ENCODE data around the gene IPPK. TPM values are rescaled to one million over a fixed set of nuclear protein-coding genes. Genes with fewer than 3 reads are reported as not detected.

The IPPK gene
- total and polyA plus RNA-seq, 2 donors (not counting 1 experiment from before 2014, with no cell fraction given): 6.8 to 8.7 TPM

GRCh38 chr9:92642564-92642963, 27.4 kb downstream of the IPPK start:
- Mint-ChIP-seq H3K27me3 (no peaks in the 10 kb centered on the region), H3K4me3 (no peak overlapping the region), H3K4me1 (no peaks in the 10 kb centered on the region), H3K27ac (no peak overlapping the region), H3K9me3 (ENCODE audit: insufficient read depth) (peaks cover 13% of the 10 kb centered on the region)
- Histone ChIP-seq H3K79me2 (ENCODE audit: control insufficient read depth, insufficient read depth, low read length) (no peaks in the 10 kb centered on the region), H3K9me3 (ENCODE audit: control extremely low read depth in 1 of 3, control insufficient read depth in 2 of 3, insufficient read depth in 1 of 3, low read length in 2 of 3) (peaks cover 0 to 7% (median 4%) of the 10 kb centered on the region in 3 donors), H3K27me3 (replicated peaks in 1 of 4; ENCODE audit: control extremely low read depth in 1 of 4, control insufficient read depth in 3 of 4, insufficient read depth in 4 of 4, low read length in 3 of 4) (no peaks in the 10 kb centered on the region), H2AFZ (ENCODE audit: insufficient read depth, low read depth, low read length, poor library complexity, severe bottlenecking) (no peak overlapping the region), H3K27ac (ENCODE audit: low read length in 2 of 2) (no peak overlapping the region), H4K20me1 (ENCODE audit: control insufficient read depth, insufficient read depth, low read length, poor library complexity, severe bottlenecking) (no peaks in the 10 kb centered on the region), H3K4me2 (replicated peaks; ENCODE audit: low read depth, low read length, poor library complexity, severe bottlenecking) (no peak overlapping the region), H3K4me3 (ENCODE audit: control extremely low read depth in 1 of 5, extremely low read depth in 1 of 5, insufficient read depth in 1 of 5, low read depth in 2 of 5, low read length in 4 of 5) (no peak overlapping the region), H3K36me3 (replicated peaks in 1 of 2; ENCODE audit: control extremely low read depth in 1 of 2, control insufficient read depth in 1 of 2, extremely low read depth in 1 of 2, insufficient read depth in 2 of 2, low read length in 1 of 2) (peaks cover 0 to 86% of the 10 kb centered on the region in 2 experiments), H3K4me1 (ENCODE audit: control insufficient read depth in 2 of 2, insufficient read depth in 2 of 2, low read length in 2 of 2) (no peaks in the 10 kb centered on the region), H3K9ac (ENCODE audit: low read length) (no peak overlapping the region)
- WGBS (ENCODE audit: insufficient coverage): 98% methylated on average over 5 of the region's 7 CpGs
- intact Hi-C loops (cut with micrococcal nuclease): no loop called here
- POLR2A ChIA-PET: no interaction called here
- ATAC-seq (ENCODE audit: low read depth): no peak
- DNase-seq: no peak
- TF ChIP-seq EZH2 (IDR thresholded peaks at IDR 0.05; ENCODE audit: borderline replicate concordance, insufficient read depth, low read depth, low read length, poor library complexity, severe bottlenecking): no peak
- no peak for TF ChIP-seq CTCF (IDR thresholded peaks at IDR 0.05)
- CTCF ChIA-PET: no interaction called here

DNA sequence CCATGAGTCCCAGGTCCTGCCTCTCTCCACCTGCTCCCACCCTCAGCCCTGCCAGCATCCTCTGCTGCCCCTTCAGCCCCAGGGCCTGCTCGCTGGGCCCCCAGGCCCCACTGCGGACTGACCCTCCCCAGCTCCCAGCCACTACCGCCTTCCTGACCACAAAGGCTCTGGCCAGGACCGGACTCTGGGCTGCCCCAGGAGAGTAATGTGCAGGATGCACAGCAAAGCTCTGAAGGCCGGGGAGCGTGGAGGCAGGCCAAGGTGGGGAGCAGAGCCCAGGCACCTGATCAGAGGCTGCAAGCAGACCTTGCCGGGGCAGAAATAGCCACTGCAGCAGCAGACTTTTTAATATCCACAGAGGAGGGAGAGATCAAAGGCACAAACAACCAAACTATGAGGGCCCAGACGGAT, 27.9 kb downstream of the IPPK start:
- Mint-ChIP-seq H3K4me1 (no peaks in the 10 kb centered on the region), H3K4me3 (no peak overlapping the region), H3K27me3 (no peaks in the 10 kb centered on the region), H3K27ac (no peak overlapping the region), H3K9me3 (ENCODE audit: insufficient read depth) (peaks cover 9% of the 10 kb centered on the region)
- POLR2A ChIA-PET: no interaction called here
- no peak for DNase-seq
- H3K9me3 ChIP-seq (ENCODE audit: control extremely low read depth in 1 of 3, control insufficient read depth in 2 of 3, insufficient read depth in 1 of 3, low read length in 2 of 3): peaks cover 0 to 7% (median 4%) of the 10 kb centered on the region in 3 donors
- no peak for TF ChIP-seq EZH2 (IDR thresholded peaks at IDR 0.05; ENCODE audit: borderline replicate concordance, insufficient read depth, low read depth, low read length, poor library complexity, severe bottlenecking)
- no peak for TF ChIP-seq CTCF (IDR thresholded peaks at IDR 0.05)
- H2AFZ ChIP-seq (ENCODE audit: insufficient read depth, low read depth, low read length, poor library complexity, severe bottlenecking): no peak overlapping the region
- no peaks in the 10 kb centered on the region for H3K27me3 ChIP-seq (replicated peaks in 1 of 4; ENCODE audit: control extremely low read depth in 1 of 4, control insufficient read depth in 3 of 4, insufficient read depth in 4 of 4, low read length in 3 of 4)
- CTCF ChIA-PET: no interaction called here
- intact Hi-C loops (cut with micrococcal nuclease): no loop called here
- no peaks in the 10 kb centered on the region for H4K20me1 ChIP-seq (ENCODE audit: control insufficient read depth, insufficient read depth, low read length, poor library complexity, severe bottlenecking)
- no peak for ATAC-seq (ENCODE audit: low read depth)
- no peak overlapping the region for H3K9ac ChIP-seq (ENCODE audit: low read length)
- peaks cover 0 to 87% of the 10 kb centered on the region in 2 experiments for H3K36me3 ChIP-seq (replicated peaks in 1 of 2; ENCODE audit: control extremely low read depth in 1 of 2, control insufficient read depth in 1 of 2, extremely low read depth in 1 of 2, insufficient read depth in 2 of 2, low read length in 1 of 2)
- no peak overlapping the region for H3K4me2 ChIP-seq (replicated peaks; ENCODE audit: low read depth, low read length, poor library complexity, severe bottlenecking)
- H3K79me2 ChIP-seq (ENCODE audit: control insufficient read depth, insufficient read depth, low read length): no peaks in the 10 kb centered on the region
- H3K4me3 ChIP-seq (ENCODE audit: control extremely low read depth in 1 of 5, extremely low read depth in 1 of 5, insufficient read depth in 1 of 5, low read depth in 2 of 5, low read length in 4 of 5): no peak overlapping the region
- no peak overlapping the region for H3K27ac ChIP-seq (ENCODE audit: low read length in 2 of 2)
- no peaks in the 10 kb centered on the region for H3K4me1 ChIP-seq (ENCODE audit: control insufficient read depth in 2 of 2, insufficient read depth in 2 of 2, low read length in 2 of 2)
- WGBS (ENCODE audit: insufficient coverage): 98% methylated on average over 8 of the region's 8 CpGs
